HG02970 (cell line): Measurements from ENCODE around the gene B4GALT1.

Source experiments
- ATAC-seq: cut with Tn5 transposase; IDR thresholded peaks from one replicate; pipeline ENCODE4 v1.9.1; 2021; ENCODE audit warnings: mild to moderate bottlenecking, moderate library complexity, moderate number of reproducible peaks; ENCODE audit not compliant: unreplicated experiment, low FRiP score

B4GALT1 gene

GRCh38 chr9:33167084-33167971 is at the start of gene B4GALT1:
Gene B4GALT1 (minus strand): TSS chr9:33167336. CDS start chr9:33167169, 167 bp downstream.
- peak; percentile 62 for ATAC-seq

- ATAC-seq, result no peak
Observed at GRCh38 chr9:33211695-33212393, 44.7 kb upstream of the B4GALT1 start.

- ATAC-seq, result no peak
Observed at GRCh38 chr9:33210006-33210715, 43.0 kb upstream of the B4GALT1 start.

GRCh38 chr9:33209394-33209793 is 42.3 kb upstream of the B4GALT1 start:
- ATAC-seq, result no peak

- ATAC-seq, result peak; percentile 87
Observed at GRCh38 chr9:33202552-33203201, 35.5 kb upstream of the B4GALT1 start.

GRCh38 chr9:33202018-33202417 is 34.9 kb upstream of the B4GALT1 start:
- ATAC-seq, result peak; percentile 38

- ATAC-seq, result no peak
Observed at GRCh38 chr9:33198165-33198564, 31.0 kb upstream of the B4GALT1 start.

GRCh38 chr9:33197279-33198152 is 30.4 kb upstream of the B4GALT1 start:
- ATAC-seq, result no peak

- ATAC-seq, result no peak
Observed at GRCh38 chr9:33196736-33197135, 29.6 kb upstream of the B4GALT1 start.

GRCh38 chr9:33193818-33194217 is 26.7 kb upstream of the B4GALT1 start:
- ATAC-seq, result no peak

- no peak for ATAC-seq
Observed at GRCh38 chr9:33192493-33193255, 25.5 kb upstream of the B4GALT1 start.

GRCh38 chr9:33190021-33190705 is 23.0 kb upstream of the B4GALT1 start:
- ATAC-seq, result no peak

- ATAC-seq, result no peak
Observed at GRCh38 chr9:33189331-33189791, 22.2 kb upstream of the B4GALT1 start.

GRCh38 chr9:33188711-33189110 is 21.6 kb upstream of the B4GALT1 start:
- no peak for ATAC-seq

GRCh38 chr9:33187519-33188218 is 20.5 kb upstream of the B4GALT1 start:
- ATAC-seq, result no peak

GRCh38 chr9:33186457-33187168 is 19.5 kb upstream of the B4GALT1 start:
- ATAC-seq, result no peak

GRCh38 chr9:33185858-33186257 is 18.7 kb upstream of the B4GALT1 start:
- ATAC-seq, result no peak
